PC-9 (cell line): Measurements from ENCODE around the gene ADCY4.

ENCODE experiments used
- CTCF ChIP-seq: fragments of 200-600 bp; sonication (generic); conservative IDR thresholded peaks from 2 replicates; pipeline ENCODE4 v1.6.1; 2017; ENCODE audit warnings: mixed run types, antibody characterized with exemption, mild to moderate bottlenecking, moderate library complexity
- EZH2 ChIP-seq: fragments of 200-600 bp; sonication (generic); IDR thresholded peaks from 2 replicates; pipeline ENCODE4 v1.8.0; 2017; ENCODE audit warnings: antibody characterized with exemption, low read depth

- no peak for TF ChIP-seq CTCF
- TF ChIP-seq EZH2: no peak
Measured at GRCh38 chr14:24282736-24283135, 52.1 kb downstream of the ADCY4 start.
